ENCODE data around the gene LUZP1.
"Not testable (repeated sequence)": the region's sequence is repeated elsewhere in the genome, so short reads cannot be mapped to it uniquely, and the experiment has no call there.

- TF ChIP-seq POLR2A (IDR thresholded peaks at IDR 0.05; ENCODE audit: low read length); GATA1 (IDR thresholded peaks at IDR 0.05; ENCODE audit: low read depth, low read length): not testable (repeated sequence)
These were observed 39.1 kb upstream of the LUZP1 start for GRCh38 chr1:23207733-23208132.

All from erythroblast (primary cell).